A549 (cell line): ENCODE results near the gene RNF4. TPM values are rescaled to one million over a fixed set of nuclear protein-coding genes. Genes with fewer than 3 reads are reported as not detected.

Experiments used
- ATAC-seq, 2 experiments: fragments of 200-7000 bp in 1 of 2; fragments of >200 bp in 1 of 2; cut with Nextera tagmentation in 1 of 2; cut with Tn5 transposase in 1 of 2; 3 replicates each; pipeline versions ENCODE4 v1.8.0 to v1.9.1; 2018 to 2020; ENCODE audit warnings: mild to moderate bottlenecking in 1 of 2, moderate library complexity in 1 of 2
- CTCF ChIA-PET: fragments of 300-600 bp; sonication (Branson Sonifier 250); formaldehyde crosslinking; extraction: SDS; loops from one replicate; lab custom pipeline; 2021; ENCODE audit warnings: antibody characterized with exemption, inconsistent platforms; lab: Yijun Ruan, JAX
- POLR2A ChIA-PET: fragments of 350-600 bp; formaldehyde crosslinking; extraction: SDS; loops from one replicate; lab custom pipeline; 2021; ENCODE audit warnings: antibody characterized with exemption, inconsistent platforms; lab: Yijun Ruan, JAX
- DNase-seq, 2 experiments: peaks; one replicate each; pipeline versions ENCODE4 v3.0.0 to v3.0.0-alpha.2; 2011 to 2016; ENCODE audit warnings: low read depth in 1 of 2, low spot score in 1 of 2
- FAIRE-seq: peaks from 2 replicates; lab custom pipeline; 2011; peaks lifted over from hg19 to GRCh38; lab: Jason Lieb, UNC
- H3K27ac ChIP-seq, 2 experiments: fragments of >200 bp; sonication (Bioruptor Twin); formaldehyde crosslinking; 3 replicates each; pipeline ENCODE4 v1.5.1; 2016 to 2017
- H3K4me1 ChIP-seq: fragments of >200 bp; sonication (Bioruptor Twin); formaldehyde crosslinking; 3 replicates; pipeline ENCODE4 v1.6.1; 2016
- H3K4me2 ChIP-seq: fragments of >200 bp; sonication (Bioruptor Twin); formaldehyde crosslinking; 3 replicates; pipeline ENCODE4 v1.6.1; 2016
- H3K4me3 ChIP-seq: fragments of >200 bp; sonication (Bioruptor Twin); formaldehyde crosslinking; 3 replicates; pipeline ENCODE4 v1.5.1; 2016
- H3K9me3 ChIP-seq: fragments of >200 bp; sonication (Bioruptor Twin); formaldehyde crosslinking; 3 replicates; pipeline ENCODE4 v1.6.1; 2016
- BHLHE40 ChIP-seq: IDR thresholded peaks from 2 replicates; pipeline ENCODE4 v1.6.1; 2012; ENCODE audit warnings: low read depth, low read length, inconsistent platforms
- FOSB ChIP-seq: fragments of 250-450 bp; sonication (Bioruptor Pico); IDR thresholded peaks from 2 replicates; pipeline ENCODE4 v1.5.0; 2020; ENCODE audit warnings: mild to moderate bottlenecking, moderate library complexity
- HOXA7 ChIP-seq: fragments of 250-450 bp; sonication (Bioruptor Pico); IDR thresholded peaks from 2 replicates; pipeline ENCODE4 v1.5.0; 2020; ENCODE audit warnings: mild to moderate bottlenecking, moderate library complexity
- JUN ChIP-seq, 2 experiments: fragments of >200 bp; sonication (Bioruptor Twin); formaldehyde crosslinking; IDR thresholded peaks; 2 replicates in 1 of 2; 3 replicates in 1 of 2; pipeline ENCODE4 v1.6.1; 2016 to 2017
- JUNB ChIP-seq: fragments of >200 bp; sonication (Bioruptor Twin); formaldehyde crosslinking; IDR thresholded peaks from 2 replicates; pipeline ENCODE4 v1.6.1; 2016
- KDM1A ChIP-seq: fragments of 200-600 bp; sonication (generic); IDR thresholded peaks from 2 replicates; pipeline ENCODE4 v1.6.1; 2016; ENCODE audit warnings: low read depth, mild to moderate bottlenecking
- MAFK ChIP-seq: fragments of 450-650 bp; IDR thresholded peaks from 2 replicates; pipeline ENCODE4 v1.6.1; 2014; ENCODE audit not compliant: partially characterized antibody
- MAZ ChIP-seq: fragments of 150-350 bp; IDR thresholded peaks from 2 replicates; pipeline ENCODE4 v1.6.1; 2014; ENCODE audit warnings: antibody characterized with exemption, low read depth, low read length, borderline replicate concordance
- MYC ChIP-seq: IDR thresholded peaks from 2 replicates; pipeline ENCODE4 v1.6.1; 2012; ENCODE audit warnings: mild to moderate bottlenecking, inconsistent platforms, low read length, improper control_type of control experiment, borderline replicate concordance
- PHF8 ChIP-seq: fragments of 200-600 bp; sonication (generic); IDR thresholded peaks from 2 replicates; pipeline ENCODE4 v1.6.1; 2016; ENCODE audit warnings: low read depth, mild to moderate bottlenecking, antibody characterized with exemption, moderate library complexity, borderline replicate concordance
- POLR2A ChIP-seq: IDR thresholded peaks from 2 replicates; pipeline ENCODE4 v1.6.1; 2012; ENCODE audit warnings: mild to moderate bottlenecking, low read length
- POLR2AphosphoS2 ChIP-seq: conservative IDR thresholded peaks from 2 replicates; pipeline ENCODE4 v1.6.1; 2012; ENCODE audit warnings: low read length, improper control_type of control experiment, inconsistent platforms
- RAD21 ChIP-seq, 2 experiments: fragments of >200 bp in 1 of 2; sonication (Bioruptor Twin) in 1 of 2; formaldehyde crosslinking in 1 of 2; IDR thresholded peaks in 1 of 2; conservative IDR thresholded peaks in 1 of 2; 2 replicates in 1 of 2; 3 replicates in 1 of 2; pipeline ENCODE4 v1.6.1; 2012 to 2018; ENCODE audit warnings: inconsistent platforms in 1 of 2
- RCOR1 ChIP-seq: fragments of 150-350 bp; IDR thresholded peaks from 2 replicates; pipeline ENCODE4 v1.6.1; 2014; ENCODE audit warnings: antibody characterized with exemption, low read length, low read depth
- SMC3 ChIP-seq: fragments of >200 bp; sonication (Bioruptor Twin); formaldehyde crosslinking; IDR thresholded peaks from 3 replicates; pipeline ENCODE4 v1.6.1; 2018; ENCODE audit warnings: inconsistent platforms
- SREBF2 ChIP-seq: fragments of 450-650 bp; IDR thresholded peaks from 2 replicates; pipeline ENCODE4 v1.6.1; 2014; ENCODE audit warnings: mild to moderate bottlenecking, moderate library complexity
- ZC3H11A ChIP-seq: fragments of 450-650 bp; IDR thresholded peaks from 2 replicates; pipeline ENCODE4 v1.6.1; 2014; ENCODE audit warnings: antibody characterized with exemption, mild to moderate bottlenecking
- ZFP36 ChIP-seq: fragments of 450-650 bp; IDR thresholded peaks from 2 replicates; pipeline ENCODE4 v1.6.1; 2014; ENCODE audit warnings: borderline replicate concordance; ENCODE audit not compliant: partially characterized antibody
- WGBS: methylation state at CpG from one replicate; pipeline ENCODE4 v1.1.6; 2017; ENCODE audit errors: missing lambda C conversion rate; 5-methylcytosine and 5-hydroxymethylcytosine counted together
- polyA plus RNA-seq, 4 experiments: library from polyadenylated mRNA; depleted of rRNA in 3 of 4; stranded (reverse); fragments of >200 nt; fragmentation: RNase III in 1 of 4; extraction: RNeasy Plus Mini Kit Qiagen cat#74134 plus additional on column Dnase treatment in 1 of 4; gene quantifications; 2 replicates in 3 of 4; 3 replicates in 1 of 4; pipeline ENCODE4 v1.2.3, GENCODE V29; 2011 to 2017
- TF ChIP-seq, protein P1 (sequence below): fragments of 200-600 bp; sonication (generic); IDR thresholded peaks from 2 replicates; pipeline ENCODE4 v1.6.1; 2016; ENCODE audit warnings: antibody characterized with exemption, mild to moderate bottlenecking, moderate library complexity
- TF ChIP-seq, protein P2 (sequence below): IDR thresholded peaks from 2 replicates; pipeline ENCODE4 v1.6.1; 2012; ENCODE audit warnings: low read depth, borderline replicate concordance
- TF ChIP-seq, protein P3 (sequence below): fragments of 250-450 bp; sonication (Bioruptor Pico); IDR thresholded peaks from 2 replicates; pipeline ENCODE4 v1.5.0; 2020; ENCODE audit warnings: low read depth, mild to moderate bottlenecking, moderate library complexity
- TF ChIP-seq, protein P4 (sequence below): fragments of 450-650 bp; IDR thresholded peaks from 2 replicates; pipeline ENCODE4 v1.6.1; 2014; ENCODE audit warnings: antibody characterized with exemption
- TF ChIP-seq, protein P5 (sequence below): fragments of 150-350 bp; IDR thresholded peaks from 2 replicates; pipeline ENCODE4 v1.6.1; 2014; ENCODE audit warnings: low read depth, mild to moderate bottlenecking, low read length

Gene RNF4
- polyA plus RNA-seq, 2 of the 4 experiments (the other 2 are of a cell fraction) = 65.8 to 93.5 TPM

DNA sequence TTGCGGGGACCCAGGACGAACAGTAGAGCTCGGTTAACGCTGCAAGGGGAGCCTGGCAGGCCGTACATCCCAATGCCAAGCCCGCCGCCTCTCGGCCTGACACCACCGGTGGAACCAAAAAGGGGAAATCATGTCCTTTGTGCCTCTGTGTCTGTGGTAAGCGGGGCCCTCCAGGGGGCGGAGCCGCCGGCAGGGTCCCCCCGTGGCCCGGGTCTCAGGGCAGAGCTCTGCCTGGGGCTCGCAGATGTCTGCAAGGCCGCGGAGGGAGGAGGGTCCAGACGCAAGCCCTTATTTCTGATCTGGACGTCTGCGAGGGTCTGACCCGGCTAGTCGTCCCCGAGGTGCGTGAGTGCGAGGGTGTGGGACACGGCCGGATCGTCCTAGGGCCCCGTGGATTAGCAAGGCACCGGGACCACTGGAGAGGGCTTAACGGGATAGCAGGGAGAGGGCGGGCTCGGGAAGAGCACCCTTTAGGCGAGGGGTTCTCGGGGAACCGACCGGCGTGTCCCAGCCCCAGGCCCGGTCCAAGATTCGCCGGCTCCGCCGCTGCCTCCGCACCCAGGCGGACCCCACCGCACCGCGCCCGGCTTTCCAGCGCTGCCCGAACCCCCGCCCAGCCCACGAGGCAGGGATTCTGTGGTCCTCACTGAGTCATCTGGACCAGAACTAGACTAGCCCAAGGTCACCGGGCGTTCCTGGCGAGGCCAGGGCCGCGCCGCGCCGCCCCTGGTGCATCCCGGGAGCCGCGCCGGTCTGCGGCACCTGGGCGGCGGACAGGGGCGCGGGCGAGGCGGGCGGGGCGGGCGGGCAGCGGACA is 66.7 kb downstream of the RNF4 start:
- peak overlapping the region; percentile 93 to 99 for H3K27ac ChIP-seq
- peak; percentile 71; the same call in 1 of the 2 replicates for TF ChIP-seq PHF8
- TF ChIP-seq, protein P1, sequence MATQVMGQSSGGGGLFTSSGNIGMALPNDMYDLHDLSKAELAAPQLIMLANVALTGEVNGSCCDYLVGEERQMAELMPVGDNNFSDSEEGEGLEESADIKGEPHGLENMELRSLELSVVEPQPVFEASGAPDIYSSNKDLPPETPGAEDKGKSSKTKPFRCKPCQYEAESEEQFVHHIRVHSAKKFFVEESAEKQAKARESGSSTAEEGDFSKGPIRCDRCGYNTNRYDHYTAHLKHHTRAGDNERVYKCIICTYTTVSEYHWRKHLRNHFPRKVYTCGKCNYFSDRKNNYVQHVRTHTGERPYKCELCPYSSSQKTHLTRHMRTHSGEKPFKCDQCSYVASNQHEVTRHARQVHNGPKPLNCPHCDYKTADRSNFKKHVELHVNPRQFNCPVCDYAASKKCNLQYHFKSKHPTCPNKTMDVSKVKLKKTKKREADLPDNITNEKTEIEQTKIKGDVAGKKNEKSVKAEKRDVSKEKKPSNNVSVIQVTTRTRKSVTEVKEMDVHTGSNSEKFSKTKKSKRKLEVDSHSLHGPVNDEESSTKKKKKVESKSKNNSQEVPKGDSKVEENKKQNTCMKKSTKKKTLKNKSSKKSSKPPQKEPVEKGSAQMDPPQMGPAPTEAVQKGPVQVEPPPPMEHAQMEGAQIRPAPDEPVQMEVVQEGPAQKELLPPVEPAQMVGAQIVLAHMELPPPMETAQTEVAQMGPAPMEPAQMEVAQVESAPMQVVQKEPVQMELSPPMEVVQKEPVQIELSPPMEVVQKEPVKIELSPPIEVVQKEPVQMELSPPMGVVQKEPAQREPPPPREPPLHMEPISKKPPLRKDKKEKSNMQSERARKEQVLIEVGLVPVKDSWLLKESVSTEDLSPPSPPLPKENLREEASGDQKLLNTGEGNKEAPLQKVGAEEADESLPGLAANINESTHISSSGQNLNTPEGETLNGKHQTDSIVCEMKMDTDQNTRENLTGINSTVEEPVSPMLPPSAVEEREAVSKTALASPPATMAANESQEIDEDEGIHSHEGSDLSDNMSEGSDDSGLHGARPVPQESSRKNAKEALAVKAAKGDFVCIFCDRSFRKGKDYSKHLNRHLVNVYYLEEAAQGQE = no peak
- no peaks in the 10 kb centered on the region for H3K9me3 ChIP-seq
- POLR2A ChIA-PET = interaction anchor here (0.6 to 1.7 kb wide), 4 partner anchors 67 to 1426 kb away, joined by 4 to 9 read pairs (median 6); partner anchors contain the start of genes MXD4 and RNF4
- peak; percentile 18 to 76 for ATAC-seq
- DNase-seq = peak in 1 of 2 experiments; percentile 19
- peaks cover 19% of the 10 kb centered on the region; the same call in 2 of the 3 replicates for H3K4me1 ChIP-seq
- no peak for FAIRE-seq
- WGBS = 45% methylated on average over 15 of the region's 77 CpGs
- peak overlapping the region; percentile 75 for H3K4me3 ChIP-seq
- CTCF ChIA-PET = interaction anchor here (1.5 kb wide), 1 partner anchor 13 kb away, joined by 5 read pairs; no protein-coding TSS in a partner anchor
- H3K4me2 ChIP-seq = peak overlapping the region; percentile 98

DNA sequence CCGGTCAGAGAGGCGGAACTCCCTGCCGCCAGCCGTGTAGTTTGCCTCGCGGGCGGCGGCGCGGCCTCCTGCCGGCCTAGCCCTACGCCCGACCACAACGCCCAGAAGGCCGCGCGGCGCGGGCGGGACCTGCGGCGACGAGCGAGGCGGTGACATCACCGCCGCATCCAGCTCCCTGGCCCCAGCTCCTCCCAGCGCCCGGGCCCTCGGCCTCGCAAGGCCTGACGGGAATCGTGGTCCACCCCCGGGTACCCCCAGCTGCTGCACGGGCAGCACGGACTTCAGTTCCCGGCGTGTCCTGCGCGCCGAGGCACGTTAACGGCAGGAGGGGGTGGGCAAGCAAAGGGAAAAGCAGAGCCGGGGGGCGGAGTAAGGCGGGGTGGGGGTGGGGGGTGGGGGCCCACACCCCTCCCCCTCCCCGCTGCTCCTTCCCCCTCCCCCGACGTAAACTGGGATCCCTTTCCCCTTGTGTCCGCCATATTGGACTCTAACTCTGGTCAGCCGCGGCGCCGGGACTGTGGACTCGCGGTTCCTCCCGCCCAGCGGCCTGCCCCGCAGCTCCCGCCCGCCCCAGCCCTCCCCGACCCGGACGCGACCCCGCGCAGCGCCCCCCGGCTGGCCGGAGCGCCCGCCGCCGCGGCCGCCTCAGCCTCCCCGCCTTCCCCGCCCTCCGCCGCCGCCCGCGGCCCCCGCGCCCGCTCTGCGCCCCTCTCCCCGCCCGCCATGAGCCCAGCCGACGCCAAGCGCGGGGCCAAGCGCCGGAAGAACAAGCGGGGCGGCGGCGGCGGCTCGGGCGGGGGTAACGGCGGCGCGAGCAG is 67.5 kb downstream of the RNF4 start, which contains the start of gene FAM193A:
Gene FAM193A, plus strand, starts transcription at position 455 of the 818 bp plus-strand sequence. Its CDS starts 269 bp downstream, at position 724.
- H3K4me2 ChIP-seq = peak within 1 kb of the TSS; percentile 98
- POLR2A ChIA-PET = interaction anchor here (0.6 to 1.7 kb wide), 4 partner anchors 68 to 1427 kb away, joined by 4 to 9 read pairs (median 6); partner anchors contain the start of genes MXD4 and RNF4
- ATAC-seq (peak; percentile 91 to 95), DNase-seq (peak; percentile 70 to 99), FAIRE-seq (no peak)
- CTCF ChIA-PET = no interaction called here
- peak within 1 kb of the TSS; percentile 98 for H3K4me3 ChIP-seq
- no peaks in the 10 kb centered on the region for H3K9me3 ChIP-seq
- peak within 1 kb of the TSS; percentile 97 to 100 for H3K27ac ChIP-seq
- no CpG with 5 or more reads among the region's 106 CpGs for WGBS
- peaks cover 19% of the 10 kb centered on the region; the same call in 2 of the 3 replicates for H3K4me1 ChIP-seq
- TF ChIP-seq ZC3H11A (no peak), MAFK (no peak), JUN (IDR thresholded peaks at IDR 0.05) (peak in 1 of 2 experiments; percentile 86; a peak in 3 of 5 replicates), SREBF2 (no peak), KDM1A (no peak), FOSB (no peak), RAD21 (conservative IDR thresholded peaks at IDR 0.05 in 1 of 2, IDR thresholded peaks at IDR 0.05 in 1 of 2) (no peak), POLR2A (peak; percentile 72), MAZ (peak; percentile 18; the same call in 1 of the 2 replicates), JUNB (no peak), RCOR1 (no peak), HOXA7 (CRISPR knock-in tag) (no peak), MYC (no peak), BHLHE40 (no peak), SMC3 (no peak), ZFP36 (no peak), POLR2AphosphoS2 (no peak)
- TF ChIP-seq, protein P2, sequence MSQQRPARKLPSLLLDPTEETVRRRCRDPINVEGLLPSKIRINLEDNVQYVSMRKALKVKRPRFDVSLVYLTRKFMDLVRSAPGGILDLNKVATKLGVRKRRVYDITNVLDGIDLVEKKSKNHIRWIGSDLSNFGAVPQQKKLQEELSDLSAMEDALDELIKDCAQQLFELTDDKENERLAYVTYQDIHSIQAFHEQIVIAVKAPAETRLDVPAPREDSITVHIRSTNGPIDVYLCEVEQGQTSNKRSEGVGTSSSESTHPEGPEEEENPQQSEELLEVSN = no peak
- TF ChIP-seq, protein P3, sequence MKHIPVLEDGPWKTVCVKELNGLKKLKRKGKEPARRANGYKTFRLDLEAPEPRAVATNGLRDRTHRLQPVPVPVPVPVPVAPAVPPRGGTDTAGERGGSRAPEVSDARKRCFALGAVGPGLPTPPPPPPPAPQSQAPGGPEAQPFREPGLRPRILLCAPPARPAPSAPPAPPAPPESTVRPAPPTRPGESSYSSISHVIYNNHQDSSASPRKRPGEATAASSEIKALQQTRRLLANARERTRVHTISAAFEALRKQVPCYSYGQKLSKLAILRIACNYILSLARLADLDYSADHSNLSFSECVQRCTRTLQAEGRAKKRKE = no peak
- TF ChIP-seq, protein P4, sequence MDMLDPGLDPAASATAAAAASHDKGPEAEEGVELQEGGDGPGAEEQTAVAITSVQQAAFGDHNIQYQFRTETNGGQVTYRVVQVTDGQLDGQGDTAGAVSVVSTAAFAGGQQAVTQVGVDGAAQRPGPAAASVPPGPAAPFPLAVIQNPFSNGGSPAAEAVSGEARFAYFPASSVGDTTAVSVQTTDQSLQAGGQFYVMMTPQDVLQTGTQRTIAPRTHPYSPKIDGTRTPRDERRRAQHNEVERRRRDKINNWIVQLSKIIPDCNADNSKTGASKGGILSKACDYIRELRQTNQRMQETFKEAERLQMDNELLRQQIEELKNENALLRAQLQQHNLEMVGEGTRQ = no peak
- TF ChIP-seq, protein P5, sequence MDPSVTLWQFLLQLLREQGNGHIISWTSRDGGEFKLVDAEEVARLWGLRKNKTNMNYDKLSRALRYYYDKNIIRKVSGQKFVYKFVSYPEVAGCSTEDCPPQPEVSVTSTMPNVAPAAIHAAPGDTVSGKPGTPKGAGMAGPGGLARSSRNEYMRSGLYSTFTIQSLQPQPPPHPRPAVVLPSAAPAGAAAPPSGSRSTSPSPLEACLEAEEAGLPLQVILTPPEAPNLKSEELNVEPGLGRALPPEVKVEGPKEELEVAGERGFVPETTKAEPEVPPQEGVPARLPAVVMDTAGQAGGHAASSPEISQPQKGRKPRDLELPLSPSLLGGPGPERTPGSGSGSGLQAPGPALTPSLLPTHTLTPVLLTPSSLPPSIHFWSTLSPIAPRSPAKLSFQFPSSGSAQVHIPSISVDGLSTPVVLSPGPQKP = no peak
